Right atrium auricular region (tissue), 2 donors: Measurements from ENCODE around the gene OLAH. TPM values are rescaled to one million over a fixed set of nuclear protein-coding genes. Genes with fewer than 3 reads are reported as not detected.

ENCODE experiments used
- DNase-seq: peaks from one replicate; pipeline ENCODE4 v3.0.0-alpha.2; 2019; ENCODE audit warnings: low spot score
- H3K27ac ChIP-seq, 2 donors: fragments of 200-600 bp; sonication (generic); 1 replicate in 1 of 2; 2 replicates in 1 of 2; pipeline ENCODE4 v1.5.1; 2016 to 2019
- H3K27me3 ChIP-seq, 2 donors: fragments of 200-600 bp; sonication (generic); one replicate each; pipeline versions ENCODE4 v1.5.1 to v1.6.0; 2017 to 2019
- H3K36me3 ChIP-seq: fragments of 200-600 bp; sonication (generic); one replicate; pipeline ENCODE4 v1.5.1; 2016
- H3K4me1 ChIP-seq, 2 donors: fragments of 200-600 bp; sonication (generic); one replicate each; pipeline versions ENCODE4 v1.5.1 to v1.6.0; 2017 to 2019
- H3K4me3 ChIP-seq, 2 donors: fragments of 200-600 bp; sonication (generic); 1 replicate in 1 of 2; 2 replicates in 1 of 2; pipeline ENCODE4 v1.5.1; 2017 to 2019; ENCODE audit warnings: mild to moderate bottlenecking in 1 of 2, moderate library complexity in 1 of 2
- H3K9me3 ChIP-seq, 2 donors: fragments of 200-600 bp; sonication (generic); one replicate each; pipeline ENCODE4 v1.5.1; 2019
- CTCF ChIP-seq, 2 donors: fragments of 200-600 bp; sonication (generic); IDR thresholded peaks; one replicate each; pipeline ENCODE4 v1.5.1; 2019; ENCODE audit warnings: antibody characterized with exemption in 2 of 2
- total RNA-seq, 2 donors: library from RNA; depleted of rRNA; stranded (reverse); fragments of >200 nt; gene quantifications; one replicate each; pipeline ENCODE4 v1.1.0, GENCODE V29; 2016

OLAH gene
- total RNA-seq, 2 donors from 2014 or later: 0.24 TPM; not detected in 1

DNA sequence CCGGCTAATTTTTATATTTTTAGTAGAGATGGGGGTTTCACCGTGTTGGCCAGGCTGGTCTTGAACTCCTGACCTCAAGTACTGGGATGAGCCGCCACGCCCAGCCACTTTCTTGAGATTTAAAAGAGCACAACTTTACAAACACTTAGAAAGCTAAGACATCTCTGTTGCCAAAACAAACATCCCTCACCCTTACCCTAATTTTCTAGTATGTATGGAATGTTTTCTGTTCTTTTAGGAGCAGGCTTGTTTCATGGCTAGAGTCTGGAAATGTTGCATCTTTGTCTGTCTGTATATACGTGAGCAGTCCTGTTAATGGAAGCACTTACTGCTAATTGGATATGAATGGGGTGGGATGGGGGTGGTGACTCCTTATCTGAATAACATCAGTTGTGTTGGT, 2.9 kb downstream of the OLAH start:
- no peak overlapping the region for H3K27ac ChIP-seq
- TF ChIP-seq CTCF (IDR thresholded peaks at IDR 0.05): no peak
- no peak for DNase-seq

DNA sequence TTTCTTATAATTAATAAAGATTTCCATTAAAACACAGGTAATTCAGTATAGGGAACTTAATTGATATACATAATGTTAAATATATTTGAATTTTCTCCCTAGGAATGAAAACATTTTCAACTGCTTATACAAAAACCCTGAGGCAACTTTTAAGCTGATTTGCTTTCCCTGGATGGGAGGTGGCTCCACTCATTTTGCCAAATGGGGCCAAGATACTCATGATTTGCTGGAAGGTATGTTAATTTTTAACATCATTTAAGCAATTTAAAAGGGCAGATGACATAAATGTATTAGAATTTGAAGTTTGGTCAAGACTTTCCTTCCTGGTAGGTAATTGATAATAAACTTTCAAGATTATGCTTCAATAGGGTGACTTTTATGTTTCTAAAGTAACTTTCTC, 5.8 kb downstream of the OLAH start:
- TF ChIP-seq CTCF (IDR thresholded peaks at IDR 0.05): no peak
- Histone ChIP-seq H3K36me3 (no peaks in the 10 kb centered on the region), H3K27me3 (no peaks in the 10 kb centered on the region), H3K27ac (no peak overlapping the region), H3K9me3 (no peaks in the 10 kb centered on the region), H3K4me3 (no peak overlapping the region), H3K4me1 (no peaks in the 10 kb centered on the region)
- no peak for DNase-seq

More for the DNA sequence above, 2.9 kb downstream of the OLAH start:
- Histone ChIP-seq H3K4me1 (no peaks in the 10 kb centered on the region), H3K9me3 (no peaks in the 10 kb centered on the region), H3K27me3 (no peaks in the 10 kb centered on the region), H3K36me3 (no peaks in the 10 kb centered on the region), H3K4me3 (no peak overlapping the region)

DNA sequence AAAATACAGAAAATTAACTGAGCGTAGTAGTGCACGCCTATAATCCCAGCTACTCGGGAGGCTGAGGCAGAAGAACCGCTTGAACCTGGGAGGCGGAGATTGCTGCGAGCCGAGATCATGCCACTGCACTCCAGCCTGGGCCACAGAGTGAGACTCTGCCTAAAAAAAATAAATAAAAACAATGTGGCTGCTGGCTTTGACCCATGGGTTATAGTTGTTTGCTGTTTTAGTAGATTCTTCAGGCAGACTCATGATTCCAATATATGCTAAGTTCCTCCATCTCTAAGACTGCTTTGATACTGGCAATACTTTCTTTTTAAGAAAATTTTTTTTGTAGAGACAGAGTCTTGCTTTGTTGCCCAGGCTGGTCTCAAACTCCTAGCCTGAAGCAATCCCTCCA, 8.4 kb downstream of the OLAH start:
- Histone ChIP-seq H3K9me3 (no peaks in the 10 kb centered on the region), H3K36me3 (no peaks in the 10 kb centered on the region), H3K4me3 (no peak overlapping the region), H3K27ac (no peak overlapping the region), H3K4me1 (no peaks in the 10 kb centered on the region), H3K27me3 (no peaks in the 10 kb centered on the region)
- DNase-seq: no peak
- no peak for TF ChIP-seq CTCF (IDR thresholded peaks at IDR 0.05)

- Histone ChIP-seq H3K27me3 (no peaks in the 10 kb centered on the region), H3K4me3 (no peak overlapping the region), H3K4me1 (no peaks in the 10 kb centered on the region), H3K36me3 (no peaks in the 10 kb centered on the region), H3K27ac (no peak overlapping the region), H3K9me3 (no peaks in the 10 kb centered on the region)
- no peak for DNase-seq
- TF ChIP-seq CTCF (IDR thresholded peaks at IDR 0.05): no peak
Observed at GRCh38 chr10:15053061-15053460, 9.3 kb downstream of the OLAH start.

DNA sequence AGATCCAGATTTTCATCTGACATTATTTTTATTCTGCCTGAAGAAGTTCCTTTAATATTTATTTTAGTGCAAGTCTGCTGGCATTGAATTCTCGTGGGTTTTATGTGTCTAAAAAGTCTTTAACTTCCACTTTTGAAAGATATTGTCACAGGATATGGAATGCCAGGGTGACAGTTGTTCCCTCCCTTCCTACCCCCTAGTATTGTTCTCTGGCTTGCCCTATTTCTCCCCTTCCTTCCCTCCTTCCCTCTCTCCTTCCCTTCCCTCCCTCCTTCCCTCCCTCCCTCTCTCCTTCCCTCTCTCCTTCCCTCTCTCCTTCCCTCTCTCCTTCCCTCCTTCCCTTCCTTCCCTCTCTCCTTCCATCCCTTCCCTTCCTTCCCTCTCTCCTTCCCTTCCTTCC, 14.9 kb downstream of the OLAH start:
- H3K9me3 ChIP-seq: peaks cover 0 to 17% of the 10 kb centered on the region in 2 donors
- no peaks in the 10 kb centered on the region for H3K27me3 ChIP-seq
- H3K36me3 ChIP-seq: no peaks in the 10 kb centered on the region
- no peaks in the 10 kb centered on the region for H3K4me1 ChIP-seq
- no peak overlapping the region for H3K4me3 ChIP-seq
- no peak for DNase-seq
- TF ChIP-seq CTCF (IDR thresholded peaks at IDR 0.05): no peak
- no peak overlapping the region for H3K27ac ChIP-seq

DNA sequence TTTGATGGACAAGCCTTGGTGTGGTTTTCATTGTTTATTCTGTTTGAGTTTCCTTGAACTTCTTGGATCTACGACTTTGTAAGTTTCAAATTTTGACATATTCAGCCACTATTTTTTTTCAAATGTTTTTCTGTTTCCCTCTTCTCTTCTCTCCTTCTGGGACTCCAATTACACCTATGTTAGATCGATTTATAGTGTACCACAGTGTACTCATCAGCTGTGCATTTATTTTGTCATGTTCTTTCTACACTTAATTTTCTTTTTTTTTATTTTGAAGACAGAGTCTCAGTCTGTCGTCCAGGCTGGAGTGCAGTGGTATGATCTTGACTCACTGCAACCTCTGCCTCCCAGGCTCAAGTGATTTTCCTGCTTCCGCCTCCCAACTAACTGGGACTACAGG, 16.2 kb downstream of the OLAH start:
- DNase-seq: no peak
- no peaks in the 10 kb centered on the region for H3K27me3 ChIP-seq
- H3K4me3 ChIP-seq: no peak overlapping the region
- no peaks in the 10 kb centered on the region for H3K36me3 ChIP-seq
- H3K4me1 ChIP-seq: no peaks in the 10 kb centered on the region
- H3K9me3 ChIP-seq: peaks cover 0 to 19% of the 10 kb centered on the region in 2 donors
- H3K27ac ChIP-seq: no peak overlapping the region
- TF ChIP-seq CTCF (IDR thresholded peaks at IDR 0.05): no peak
